ENCODE data around the gene APOBEC3H.
"Not testable (repeated sequence)": the region's sequence is repeated elsewhere in the genome, so short reads cannot be mapped to it uniquely, and the experiment has no call there.

The APOBEC3H gene

DNA sequence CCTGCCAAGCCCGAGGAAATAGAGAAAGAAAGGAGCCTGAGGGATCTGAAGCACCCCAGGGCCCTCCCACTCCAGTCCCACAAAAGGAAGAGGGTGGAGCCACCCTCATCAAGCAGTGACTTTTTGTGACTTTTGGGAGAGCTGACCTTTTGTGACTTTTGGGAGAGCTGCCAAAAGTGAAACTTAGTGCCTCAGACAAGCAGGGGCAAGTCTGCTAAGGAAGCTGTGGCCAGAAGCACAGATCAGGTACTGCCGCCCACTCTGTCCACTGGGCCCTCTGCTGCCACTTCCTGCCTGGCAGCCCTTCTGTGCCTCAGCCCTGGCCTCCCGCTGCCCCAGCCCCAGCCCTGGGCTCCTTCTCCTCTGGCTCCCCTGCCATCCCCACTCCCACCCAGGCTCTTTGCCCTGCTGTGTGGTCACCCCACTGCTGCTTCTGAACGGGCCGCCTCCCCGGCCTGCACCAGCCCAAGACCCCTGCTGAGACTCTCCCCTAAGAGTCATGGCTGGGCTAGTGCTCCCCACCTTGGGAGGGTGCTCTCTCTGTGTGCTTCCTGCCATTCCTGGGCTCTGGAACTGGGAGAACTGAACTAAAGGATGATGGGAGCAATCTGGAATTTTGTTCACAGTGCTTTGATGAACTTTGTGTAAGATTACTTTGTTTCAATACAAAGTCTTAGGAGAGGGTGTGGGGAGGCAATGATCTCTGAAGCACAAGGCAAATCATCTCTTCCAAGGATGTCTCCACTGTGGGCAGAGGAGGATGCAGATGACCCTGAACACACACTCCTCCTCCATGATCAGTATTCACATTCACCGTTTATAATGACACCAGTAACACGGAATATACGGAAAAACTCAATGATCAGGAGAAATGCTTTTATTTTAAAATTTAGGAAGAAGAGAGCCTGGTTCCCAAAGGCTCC lies at the start of gene APOBEC3H:
TSS of gene APOBEC3H (plus strand) at position 147 of the 923 bp plus-strand sequence. CDS start 3,035 bp downstream, outside the sequence.
- FAIRE-seq (peak; percentile 44), DNase-seq (ENCODE audit: low spot score) (peak; percentile 61)

- not testable (repeated sequence) for DNase-seq (ENCODE audit: low spot score)
- peak; percentile 42 for FAIRE-seq
These were observed 47.6 kb upstream of the APOBEC3H start for GRCh38 chr22:39049486-39049885.

GRCh38 chr22:39051844-39052495 lies 45.1 kb upstream of the APOBEC3H start:
- FAIRE-seq: peak; percentile 95
- DNase-seq (ENCODE audit: low spot score): not testable (repeated sequence)

GRCh38 chr22:39055658-39056057 lies 41.4 kb upstream of the APOBEC3H start:
- no peak for DNase-seq (ENCODE audit: low spot score)
- peak; percentile 44 for FAIRE-seq

DNA sequence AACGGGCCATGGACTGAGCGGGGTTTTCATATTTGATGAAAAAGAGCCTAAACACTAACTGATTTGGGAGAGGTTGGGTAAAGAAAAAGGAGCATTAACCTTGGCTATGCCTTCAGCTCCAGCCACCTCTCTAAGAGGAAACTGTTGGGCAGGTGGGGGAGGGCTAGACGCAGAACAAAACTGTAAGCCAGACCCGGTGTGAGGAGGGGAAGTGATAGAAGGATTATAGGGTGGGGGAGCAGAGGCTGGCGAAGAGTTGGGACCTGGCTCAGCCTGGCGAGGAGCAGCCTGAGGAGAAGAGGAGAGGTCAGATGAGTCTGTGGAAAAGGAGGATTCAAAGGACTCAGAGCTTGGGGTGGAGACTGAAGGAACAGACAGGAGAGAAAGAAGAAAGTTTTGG lies 35.8 kb upstream of the APOBEC3H start:
- FAIRE-seq; DNase-seq (ENCODE audit: low spot score): not testable (repeated sequence)

DNA sequence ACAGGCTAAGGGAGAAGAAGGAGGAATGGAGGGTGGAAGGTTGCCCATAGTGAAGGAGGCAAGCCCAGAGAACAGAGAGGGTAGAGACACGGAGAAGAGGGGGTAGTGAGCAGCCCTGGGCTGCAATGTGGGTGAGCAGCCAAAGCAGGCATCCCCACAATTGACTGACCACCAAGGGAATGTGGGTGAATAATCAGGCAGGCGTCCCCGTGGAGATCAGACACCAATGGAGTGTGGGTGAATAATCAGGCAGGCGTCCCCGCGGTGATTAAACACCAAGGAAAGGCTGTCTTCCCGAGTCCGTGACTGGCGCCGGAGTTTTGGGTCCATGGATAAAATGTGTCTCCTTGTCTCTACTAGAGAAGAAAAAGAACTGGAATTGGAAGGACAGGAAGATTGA lies 35.1 kb upstream of the APOBEC3H start:
- not testable (repeated sequence) for DNase-seq (ENCODE audit: low spot score); FAIRE-seq

- DNase-seq (ENCODE audit: low spot score); FAIRE-seq: not testable (repeated sequence)
These were observed 33.1 kb upstream of the APOBEC3H start for GRCh38 chr22:39063904-39064303.

DNA sequence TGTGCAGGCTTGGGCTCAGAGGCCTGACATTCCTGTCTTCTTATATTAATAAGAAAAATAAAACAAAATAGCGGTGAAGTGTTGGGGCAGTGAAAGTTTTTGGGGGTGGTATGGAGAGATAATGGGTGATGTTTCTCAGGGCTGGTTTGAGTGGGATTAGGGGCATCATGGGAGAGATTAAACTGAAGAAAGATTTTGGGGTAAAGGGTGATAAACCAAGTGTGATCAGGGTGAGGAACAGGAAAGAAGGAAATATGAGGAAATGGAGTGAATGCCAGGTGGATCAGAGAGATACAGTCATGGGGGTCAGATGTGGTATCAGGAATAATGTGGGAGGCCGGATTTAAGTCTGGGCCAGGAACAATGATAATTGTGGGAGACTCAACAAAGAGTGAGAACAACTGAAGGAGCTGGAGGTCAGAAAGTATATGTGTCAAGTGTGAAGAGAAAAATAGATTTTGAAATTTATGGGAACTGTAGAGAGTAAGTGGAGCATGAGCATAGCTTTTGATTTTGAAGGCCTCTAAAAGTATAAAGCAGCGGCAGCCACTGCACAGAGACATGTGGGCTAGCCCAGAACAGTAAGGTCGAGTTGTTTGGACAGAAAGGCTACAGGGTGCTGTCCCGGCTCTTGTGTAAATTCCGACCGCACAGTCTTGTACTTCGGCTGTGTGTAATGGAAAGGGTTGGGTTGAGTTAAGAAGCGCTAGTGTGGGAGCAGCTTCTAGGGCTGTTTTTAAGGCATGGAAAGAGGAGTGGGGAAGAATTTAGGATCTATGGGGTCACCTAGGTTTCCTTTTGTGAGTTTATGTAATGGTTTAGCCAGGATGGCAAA lies 30.4 kb upstream of the APOBEC3H start:
- not testable (repeated sequence) for DNase-seq (ENCODE audit: low spot score); FAIRE-seq

GRCh38 chr22:39068033-39068785 lies 28.8 kb upstream of the APOBEC3H start:
- FAIRE-seq (no peak), DNase-seq (ENCODE audit: low spot score) (no peak)

GRCh38 chr22:39070186-39070585 lies 26.9 kb upstream of the APOBEC3H start:
- FAIRE-seq: no peak
- no peak for DNase-seq (ENCODE audit: low spot score)

- FAIRE-seq: not testable (repeated sequence)
These were observed 24.5 kb upstream of the APOBEC3H start for GRCh38 chr22:39072581-39072981.

DNA sequence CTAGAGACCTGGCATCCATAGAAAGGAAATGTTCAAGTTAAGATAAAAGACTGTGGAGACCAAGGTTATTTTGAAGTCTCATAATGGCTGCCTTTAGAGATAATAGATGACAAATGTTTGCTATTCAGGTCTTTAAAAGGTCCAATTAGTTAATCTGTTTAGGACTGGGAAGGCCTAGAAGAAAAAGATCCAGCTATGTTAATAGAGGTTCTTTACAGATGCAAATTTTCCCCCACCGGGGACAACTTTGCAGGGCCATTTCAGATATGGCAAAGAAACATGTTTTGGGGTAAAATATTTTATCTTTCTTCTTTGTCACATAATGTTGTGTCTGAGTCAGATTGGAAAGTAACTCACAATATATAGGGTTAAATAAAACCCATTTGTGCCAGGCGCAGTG lies 23.1 kb upstream of the APOBEC3H start:
- FAIRE-seq: no peak
- DNase-seq (ENCODE audit: low spot score): no peak

More at GRCh38 chr22:39072581-39072981, 24.5 kb upstream of the APOBEC3H start:
- not testable (repeated sequence) for DNase-seq (ENCODE audit: low spot score)

GRCh38 chr22:39076155-39077025 lies 20.7 kb upstream of the APOBEC3H start:
- FAIRE-seq: peak; percentile 13

GRCh38 chr22:39077026-39077840 lies 19.8 kb upstream of the APOBEC3H start, which contains the start of gene APOBEC3G:
TSS of gene APOBEC3G (plus strand) at chr22:39077275. CDS start at chr22:39077362, 87 bp downstream.
- DNase-seq (ENCODE audit: low spot score); FAIRE-seq: not testable (repeated sequence)

More at GRCh38 chr22:39076155-39077025, 20.7 kb upstream of the APOBEC3H start:
- not testable (repeated sequence) for DNase-seq (ENCODE audit: low spot score)

GRCh38 chr22:39077912-39078311 lies 19.1 kb upstream of the APOBEC3H start:
- not testable (repeated sequence) for FAIRE-seq

DNA sequence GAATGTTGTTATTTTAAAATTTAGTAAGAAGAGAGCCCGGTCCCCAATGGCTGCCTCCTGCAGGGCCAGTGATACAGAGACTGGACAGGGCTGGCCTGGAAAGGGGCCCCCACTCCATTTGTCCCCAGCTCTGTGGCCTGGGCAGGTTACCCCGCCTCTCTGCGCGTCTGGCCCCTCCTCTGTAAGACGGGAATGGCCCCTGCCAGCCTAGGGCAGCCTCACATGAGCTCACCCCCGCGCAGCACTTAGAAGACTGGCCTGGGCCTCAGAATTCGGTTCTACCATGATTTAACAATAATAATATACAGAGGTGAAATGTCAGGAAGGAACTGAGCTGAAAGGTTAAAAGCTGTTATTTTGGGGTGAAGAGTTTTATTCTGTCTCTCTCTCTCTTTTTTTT lies 18.7 kb upstream of the APOBEC3H start:
- FAIRE-seq: no peak
- no peak for DNase-seq (ENCODE audit: low spot score)

More at GRCh38 chr22:39077912-39078311, 19.1 kb upstream of the APOBEC3H start:
- not testable (repeated sequence) for DNase-seq (ENCODE audit: low spot score)

DNA sequence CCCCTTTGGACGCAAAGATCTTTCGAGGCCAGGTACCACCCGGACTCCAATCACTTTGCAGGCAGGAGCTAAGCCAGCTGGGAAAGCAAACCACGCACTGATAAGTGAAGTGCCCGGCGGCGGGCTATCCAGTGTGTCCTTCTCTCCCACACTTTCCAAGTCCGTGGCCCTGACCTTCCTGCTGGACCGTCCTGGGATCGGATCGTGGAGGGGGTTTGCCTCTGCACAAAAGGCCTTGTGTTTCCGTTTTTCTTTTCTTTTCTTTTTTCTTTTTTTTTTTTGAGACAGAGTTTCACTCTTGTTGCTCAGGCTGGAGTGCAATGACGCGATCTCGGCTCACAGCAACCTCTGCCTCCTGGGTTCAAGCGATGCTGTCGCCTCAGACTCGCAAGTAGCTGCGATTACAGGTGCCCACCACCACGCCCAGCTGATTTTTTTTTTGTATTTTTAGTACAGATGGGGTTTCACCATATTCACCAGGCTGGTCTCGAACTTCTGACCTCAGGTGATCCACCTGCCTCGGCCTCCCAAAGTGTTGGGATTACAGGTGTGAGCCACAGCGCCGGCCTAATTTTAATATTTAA lies 17.9 kb upstream of the APOBEC3H start:
- not testable (repeated sequence) for FAIRE-seq; DNase-seq (ENCODE audit: low spot score)
